Measurements from ENCODE around the gene FBXO27. TPM values are rescaled to one million over a fixed set of nuclear protein-coding genes. Genes with fewer than 3 reads are reported as not detected.

The FBXO27 gene
- total and polyA plus RNA-seq, 4 donors = 2.1 to 5.0 (median 3.7) TPM

DNA sequence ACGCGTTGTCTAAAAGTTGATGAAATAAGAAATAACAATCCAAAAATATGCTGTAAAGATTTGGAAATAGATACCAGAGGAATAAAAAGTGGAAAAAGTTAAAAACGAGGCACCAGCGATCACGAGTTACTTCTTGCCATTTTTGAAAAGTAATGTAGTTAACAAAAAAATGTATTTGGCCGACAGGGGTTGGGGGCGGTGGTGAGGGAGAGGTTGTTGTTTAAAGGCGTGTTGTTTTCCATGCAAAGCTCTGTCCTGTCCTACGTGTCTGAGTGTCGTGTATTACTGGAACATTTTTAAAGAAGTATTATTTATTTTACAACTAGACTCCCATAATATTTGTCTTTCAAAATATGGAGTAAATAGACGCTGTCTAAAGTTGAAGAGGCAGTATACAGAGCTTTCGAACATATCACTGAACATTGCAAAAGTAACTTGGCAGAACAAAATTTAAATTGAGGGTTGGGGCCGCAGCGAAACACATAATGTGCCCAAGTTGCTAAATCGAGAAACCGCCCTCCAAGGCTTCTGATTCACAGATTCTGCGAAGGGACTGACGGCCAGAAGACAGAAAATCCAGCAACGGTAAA is 57.6 kb downstream of the FBXO27 start:
- Histone ChIP-seq H3K27ac (ENCODE audit: low read depth in 1 of 2, low read length in 2 of 2) (peak overlapping the region; percentile 88 to 91), H3K36me3 (ENCODE audit: control insufficient read depth in 4 of 4, insufficient read depth in 3 of 4, low read depth in 1 of 4, low read length in 3 of 4) (no peaks in the 10 kb centered on the region), H3K9ac (ENCODE audit: low read depth in 1 of 2, low read length in 2 of 2) (peak overlapping the region; percentile 69 to 84), H3K27me3 (ENCODE audit: control insufficient read depth in 4 of 4, insufficient read depth in 4 of 4, low read length in 3 of 4) (no peaks in the 10 kb centered on the region), H3K9me3 (ENCODE audit: control insufficient read depth in 4 of 4, low read length in 3 of 4) (no peaks in the 10 kb centered on the region), H3K4me1 (ENCODE audit: control insufficient read depth in 4 of 4, insufficient read depth in 4 of 4, low read length in 3 of 4) (peaks cover 7 to 34% (median 21%) of the 10 kb centered on the region in 4 donors), H3K4me3 (ENCODE audit: low read depth in 1 of 3, low read length in 3 of 3) (peak overlapping the region; percentile 62 to 91 (median 72))
- DNase-seq (ENCODE audit: low spot score) = no peak
- no peak for TF ChIP-seq SP1 (IDR thresholded peaks at IDR 0.05)
- TF ChIP-seq, protein P1, sequence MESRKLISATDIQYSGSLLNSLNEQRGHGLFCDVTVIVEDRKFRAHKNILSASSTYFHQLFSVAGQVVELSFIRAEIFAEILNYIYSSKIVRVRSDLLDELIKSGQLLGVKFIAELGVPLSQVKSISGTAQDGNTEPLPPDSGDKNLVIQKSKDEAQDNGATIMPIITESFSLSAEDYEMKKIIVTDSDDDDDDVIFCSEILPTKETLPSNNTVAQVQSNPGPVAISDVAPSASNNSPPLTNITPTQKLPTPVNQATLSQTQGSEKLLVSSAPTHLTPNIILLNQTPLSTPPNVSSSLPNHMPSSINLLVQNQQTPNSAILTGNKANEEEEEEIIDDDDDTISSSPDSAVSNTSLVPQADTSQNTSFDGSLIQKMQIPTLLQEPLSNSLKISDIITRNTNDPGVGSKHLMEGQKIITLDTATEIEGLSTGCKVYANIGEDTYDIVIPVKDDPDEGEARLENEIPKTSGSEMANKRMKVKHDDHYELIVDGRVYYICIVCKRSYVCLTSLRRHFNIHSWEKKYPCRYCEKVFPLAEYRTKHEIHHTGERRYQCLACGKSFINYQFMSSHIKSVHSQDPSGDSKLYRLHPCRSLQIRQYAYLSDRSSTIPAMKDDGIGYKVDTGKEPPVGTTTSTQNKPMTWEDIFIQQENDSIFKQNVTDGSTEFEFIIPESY (IDR thresholded peaks at IDR 0.05) = no peak
- no peak for TF ChIP-seq RXRA (IDR thresholded peaks at IDR 0.05)
- TF ChIP-seq NR2F2 (IDR thresholded peaks at IDR 0.05) = no peak
- TF ChIP-seq HNF4A (conservative IDR thresholded peaks at IDR 0.05) = no peak
- TF ChIP-seq FOXA1 (IDR thresholded peaks at IDR 0.05) = no peak
- TF ChIP-seq, protein P2, sequence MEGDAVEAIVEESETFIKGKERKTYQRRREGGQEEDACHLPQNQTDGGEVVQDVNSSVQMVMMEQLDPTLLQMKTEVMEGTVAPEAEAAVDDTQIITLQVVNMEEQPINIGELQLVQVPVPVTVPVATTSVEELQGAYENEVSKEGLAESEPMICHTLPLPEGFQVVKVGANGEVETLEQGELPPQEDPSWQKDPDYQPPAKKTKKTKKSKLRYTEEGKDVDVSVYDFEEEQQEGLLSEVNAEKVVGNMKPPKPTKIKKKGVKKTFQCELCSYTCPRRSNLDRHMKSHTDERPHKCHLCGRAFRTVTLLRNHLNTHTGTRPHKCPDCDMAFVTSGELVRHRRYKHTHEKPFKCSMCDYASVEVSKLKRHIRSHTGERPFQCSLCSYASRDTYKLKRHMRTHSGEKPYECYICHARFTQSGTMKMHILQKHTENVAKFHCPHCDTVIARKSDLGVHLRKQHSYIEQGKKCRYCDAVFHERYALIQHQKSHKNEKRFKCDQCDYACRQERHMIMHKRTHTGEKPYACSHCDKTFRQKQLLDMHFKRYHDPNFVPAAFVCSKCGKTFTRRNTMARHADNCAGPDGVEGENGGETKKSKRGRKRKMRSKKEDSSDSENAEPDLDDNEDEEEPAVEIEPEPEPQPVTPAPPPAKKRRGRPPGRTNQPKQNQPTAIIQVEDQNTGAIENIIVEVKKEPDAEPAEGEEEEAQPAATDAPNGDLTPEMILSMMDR (IDR thresholded peaks at IDR 0.05; ENCODE audit: low read depth, low read length, missing input control) = no peak
- TF ChIP-seq TAF1 (conservative IDR thresholded peaks at IDR 0.05) = no peak
- TF ChIP-seq, protein P3, sequence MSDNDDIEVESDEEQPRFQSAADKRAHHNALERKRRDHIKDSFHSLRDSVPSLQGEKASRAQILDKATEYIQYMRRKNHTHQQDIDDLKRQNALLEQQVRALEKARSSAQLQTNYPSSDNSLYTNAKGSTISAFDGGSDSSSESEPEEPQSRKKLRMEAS (IDR thresholded peaks at IDR 0.05) = no peak
- TF ChIP-seq HNF4G (IDR thresholded peaks at IDR 0.05) = no peak
- TF ChIP-seq, protein P4, sequence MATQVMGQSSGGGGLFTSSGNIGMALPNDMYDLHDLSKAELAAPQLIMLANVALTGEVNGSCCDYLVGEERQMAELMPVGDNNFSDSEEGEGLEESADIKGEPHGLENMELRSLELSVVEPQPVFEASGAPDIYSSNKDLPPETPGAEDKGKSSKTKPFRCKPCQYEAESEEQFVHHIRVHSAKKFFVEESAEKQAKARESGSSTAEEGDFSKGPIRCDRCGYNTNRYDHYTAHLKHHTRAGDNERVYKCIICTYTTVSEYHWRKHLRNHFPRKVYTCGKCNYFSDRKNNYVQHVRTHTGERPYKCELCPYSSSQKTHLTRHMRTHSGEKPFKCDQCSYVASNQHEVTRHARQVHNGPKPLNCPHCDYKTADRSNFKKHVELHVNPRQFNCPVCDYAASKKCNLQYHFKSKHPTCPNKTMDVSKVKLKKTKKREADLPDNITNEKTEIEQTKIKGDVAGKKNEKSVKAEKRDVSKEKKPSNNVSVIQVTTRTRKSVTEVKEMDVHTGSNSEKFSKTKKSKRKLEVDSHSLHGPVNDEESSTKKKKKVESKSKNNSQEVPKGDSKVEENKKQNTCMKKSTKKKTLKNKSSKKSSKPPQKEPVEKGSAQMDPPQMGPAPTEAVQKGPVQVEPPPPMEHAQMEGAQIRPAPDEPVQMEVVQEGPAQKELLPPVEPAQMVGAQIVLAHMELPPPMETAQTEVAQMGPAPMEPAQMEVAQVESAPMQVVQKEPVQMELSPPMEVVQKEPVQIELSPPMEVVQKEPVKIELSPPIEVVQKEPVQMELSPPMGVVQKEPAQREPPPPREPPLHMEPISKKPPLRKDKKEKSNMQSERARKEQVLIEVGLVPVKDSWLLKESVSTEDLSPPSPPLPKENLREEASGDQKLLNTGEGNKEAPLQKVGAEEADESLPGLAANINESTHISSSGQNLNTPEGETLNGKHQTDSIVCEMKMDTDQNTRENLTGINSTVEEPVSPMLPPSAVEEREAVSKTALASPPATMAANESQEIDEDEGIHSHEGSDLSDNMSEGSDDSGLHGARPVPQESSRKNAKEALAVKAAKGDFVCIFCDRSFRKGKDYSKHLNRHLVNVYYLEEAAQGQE (IDR thresholded peaks at IDR 0.05) = no peak
- 25% methylated on average over 19 of the region's 19 CpGs for WGBS

Other genes with a start within 250 kb of the FBXO27 start
- gene LGALS7B, start 243.3 kb downstream of the FBXO27 start, total RNA-seq = not detected
- under 1 TPM in 1 of 2 donors, not detected in 1; 0.36 TPM for gene LGALS7B, start 243.3 kb downstream of the FBXO27 start, polyA plus RNA-seq
- gene LGALS4, start 219.6 kb downstream of the FBXO27 start, total RNA-seq = 10 to 100 TPM in 1 of 2 donors, under 1 TPM in 1; 0.42 to 13.7 TPM
- gene LGALS4, start 219.6 kb downstream of the FBXO27 start, polyA plus RNA-seq = 10 to 100 TPM; 10.5 to 40.6 TPM
- gene ECH1, start 200.8 kb downstream of the FBXO27 start, total RNA-seq = 100 to 1,000 TPM; 226 to 259 TPM
- gene ECH1, start 200.8 kb downstream of the FBXO27 start, polyA plus RNA-seq = 1,000 to 10,000 TPM in 1 of 2 donors, 100 to 1,000 TPM in 1; 581 to 1,082 TPM
- gene HNRNPL, start 182.6 kb downstream of the FBXO27 start, total RNA-seq = 100 to 1,000 TPM; 115 to 166 TPM
- gene HNRNPL, start 182.6 kb downstream of the FBXO27 start, polyA plus RNA-seq = 10 to 100 TPM; 50.4 to 76.5 TPM
- 1 to 10 TPM; 4.9 to 5.5 TPM for gene RINL, start 154.3 kb downstream of the FBXO27 start, total RNA-seq
- 1 to 10 TPM; 5.5 to 8.7 TPM for gene RINL, start 154.3 kb downstream of the FBXO27 start, polyA plus RNA-seq
- gene SIRT2, start 132.9 kb downstream of the FBXO27 start, total RNA-seq = 10 to 100 TPM; 21.8 to 42.2 TPM
- 10 to 100 TPM; 26.1 to 27.6 TPM for gene SIRT2, start 132.9 kb downstream of the FBXO27 start, polyA plus RNA-seq
- 10 to 100 TPM; 10.0 to 19.7 TPM for gene NFKBIB, start 132.6 kb downstream of the FBXO27 start, total RNA-seq
- gene NFKBIB, start 132.6 kb downstream of the FBXO27 start, polyA plus RNA-seq = 10 to 100 TPM in 1 of 2 donors, 1 to 10 TPM in 1; 8.0 to 25.4 TPM
- gene CCER2, start 120.4 kb downstream of the FBXO27 start, total RNA-seq = under 1 TPM; 0.08 to 0.14 TPM
- under 1 TPM in 1 of 2 donors, not detected in 1; 0.16 TPM for gene CCER2, start 120.4 kb downstream of the FBXO27 start, polyA plus RNA-seq
- gene SARS2, start 101.8 kb downstream of the FBXO27 start, total RNA-seq = 10 to 100 TPM; 15.9 to 19.2 TPM
- 10 to 100 TPM; 16.4 to 17.8 TPM for gene SARS2, start 101.8 kb downstream of the FBXO27 start, polyA plus RNA-seq
- gene MRPS12, start 101.6 kb downstream of the FBXO27 start, total RNA-seq = 10 to 100 TPM; 19.0 to 20.2 TPM
- 10 to 100 TPM; 59.6 to 62.0 TPM for gene MRPS12, start 101.6 kb downstream of the FBXO27 start, polyA plus RNA-seq
- gene FBXO17, start 56.8 kb downstream of the FBXO27 start, total RNA-seq = 10 to 100 TPM; 21.3 to 31.9 TPM
- gene FBXO17, start 56.8 kb downstream of the FBXO27 start, polyA plus RNA-seq = 10 to 100 TPM; 19.7 to 25.6 TPM
- under 1 TPM in 1 of 2 donors, not detected in 1; 0.05 TPM for gene ACP7, start 51.8 kb upstream of the FBXO27 start, total RNA-seq
- not detected for gene ACP7, start 51.8 kb upstream of the FBXO27 start, polyA plus RNA-seq
- 1 to 10 TPM; 5.4 to 9.5 TPM for gene PAK4, start 93.2 kb upstream of the FBXO27 start, total RNA-seq
- 10 to 100 TPM in 1 of 2 donors, 1 to 10 TPM in 1; 6.0 to 16.6 TPM for gene PAK4, start 93.2 kb upstream of the FBXO27 start, polyA plus RNA-seq
- not detected for gene NCCRP1, start 164.4 kb upstream of the FBXO27 start, total RNA-seq
- not detected for gene NCCRP1, start 164.4 kb upstream of the FBXO27 start, polyA plus RNA-seq
- not detected for gene SYCN, start 171.7 kb upstream of the FBXO27 start, total RNA-seq
- gene SYCN, start 171.7 kb upstream of the FBXO27 start, polyA plus RNA-seq = not detected
- gene IFNL3, start 212.5 kb upstream of the FBXO27 start, total RNA-seq = not detected
- gene IFNL3, start 212.5 kb upstream of the FBXO27 start, polyA plus RNA-seq = not detected
- not detected for gene IFNL4, start 216.3 kb upstream of the FBXO27 start, total RNA-seq
- not detected for gene IFNL4, start 216.3 kb upstream of the FBXO27 start, polyA plus RNA-seq
- not detected for gene IFNL2, start 235.8 kb upstream of the FBXO27 start, total RNA-seq
- gene IFNL2, start 235.8 kb upstream of the FBXO27 start, polyA plus RNA-seq = not detected